ENCODE results near the gene FIGN.

DNA sequence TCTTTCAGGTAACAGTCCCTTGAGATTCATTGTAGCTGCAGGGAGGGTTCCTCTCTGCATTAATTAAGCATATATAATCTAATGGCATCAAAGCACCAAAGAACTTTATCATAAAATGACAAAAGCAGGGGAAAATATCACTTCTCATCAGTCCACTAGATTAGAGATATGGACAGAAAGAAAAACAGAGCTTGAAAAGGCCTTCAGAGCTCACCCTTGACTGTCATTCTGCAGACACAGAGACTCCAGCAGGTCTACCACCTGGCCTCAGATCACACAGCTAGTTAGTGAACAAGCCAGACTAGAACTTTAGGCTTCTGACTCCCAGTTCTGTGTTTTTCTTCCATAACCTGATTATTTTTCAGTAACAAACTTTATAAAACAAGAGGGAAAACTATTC is 88.5 kb downstream of the FIGN start:
- TF ChIP-seq, protein P1, sequence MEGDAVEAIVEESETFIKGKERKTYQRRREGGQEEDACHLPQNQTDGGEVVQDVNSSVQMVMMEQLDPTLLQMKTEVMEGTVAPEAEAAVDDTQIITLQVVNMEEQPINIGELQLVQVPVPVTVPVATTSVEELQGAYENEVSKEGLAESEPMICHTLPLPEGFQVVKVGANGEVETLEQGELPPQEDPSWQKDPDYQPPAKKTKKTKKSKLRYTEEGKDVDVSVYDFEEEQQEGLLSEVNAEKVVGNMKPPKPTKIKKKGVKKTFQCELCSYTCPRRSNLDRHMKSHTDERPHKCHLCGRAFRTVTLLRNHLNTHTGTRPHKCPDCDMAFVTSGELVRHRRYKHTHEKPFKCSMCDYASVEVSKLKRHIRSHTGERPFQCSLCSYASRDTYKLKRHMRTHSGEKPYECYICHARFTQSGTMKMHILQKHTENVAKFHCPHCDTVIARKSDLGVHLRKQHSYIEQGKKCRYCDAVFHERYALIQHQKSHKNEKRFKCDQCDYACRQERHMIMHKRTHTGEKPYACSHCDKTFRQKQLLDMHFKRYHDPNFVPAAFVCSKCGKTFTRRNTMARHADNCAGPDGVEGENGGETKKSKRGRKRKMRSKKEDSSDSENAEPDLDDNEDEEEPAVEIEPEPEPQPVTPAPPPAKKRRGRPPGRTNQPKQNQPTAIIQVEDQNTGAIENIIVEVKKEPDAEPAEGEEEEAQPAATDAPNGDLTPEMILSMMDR (IDR thresholded peaks at IDR 0.05) = no peak
- no peak for TF ChIP-seq EZH2 (IDR thresholded peaks at IDR 0.05)

Measured in neural progenitor cell (in vitro differentiated cells).